Panc1 (cell line): ENCODE results near the gene USF1. TPM values are rescaled to one million over a fixed set of nuclear protein-coding genes. Genes with fewer than 3 reads are reported as not detected.

ENCODE experiments used
- ATAC-seq: fragments of 200-7000 bp; cut with Tn5 transposase; 2 replicates; pipeline ENCODE4 v1.9.1; 2020; ENCODE audit warnings: mild to moderate bottlenecking, moderate library complexity
- BruUV-seq: library from RNA; stranded (reverse); fragments of 400-500 nt; replicated peaks from 2 replicates; lab custom pipeline; 2021; lab: Mats Ljungman, UMichigan
- CTCF ChIA-PET: fragments of 300-600 bp; sonication (Branson Sonifier 250); formaldehyde crosslinking; loops from one replicate; lab custom pipeline; 2022; ENCODE audit warnings: antibody characterized with exemption; lab: Charles Lee
- POLR2A ChIA-PET: fragments of 300-600 bp; sonication (Branson Sonifier 250); formaldehyde crosslinking; loops from one replicate; lab custom pipeline; 2022; ENCODE audit warnings: antibody characterized with exemption; lab: Charles Lee
- DNase-seq: peaks from one replicate; pipeline ENCODE4 v3.0.0-alpha.2; 2010; ENCODE audit warnings: low read depth, low spot score
- H3K27ac ChIP-seq: 2 replicates; pipeline ENCODE4 v1.5.1; 2011; ENCODE audit warnings: mild to moderate bottlenecking, low read length, inconsistent platforms
- H3K27me3 ChIP-seq: fragments of 200-500 bp; sonication (Bioruptor generic); 2 replicates; pipeline ENCODE4 v1.6.0; 2014; ENCODE audit warnings: low read length, inconsistent platforms; ENCODE audit not compliant: control insufficient read depth, insufficient read depth
- H3K36me3 ChIP-seq: fragments of 200-500 bp; sonication (Bioruptor generic); 2 replicates; pipeline ENCODE4 v1.5.1; 2014; ENCODE audit warnings: inconsistent platforms, mild to moderate bottlenecking, low read length, moderate library complexity; ENCODE audit not compliant: control insufficient read depth, insufficient read depth
- H3K4me1 ChIP-seq: 2 replicates; pipeline ENCODE4 v1.5.1; 2011; ENCODE audit warnings: inconsistent platforms, mild to moderate bottlenecking, low read length, moderate library complexity; ENCODE audit not compliant: control insufficient read depth, insufficient read depth
- H3K4me3 ChIP-seq, 2 experiments: 2 replicates each; pipeline ENCODE4 v1.5.1; 2011 to 2012; ENCODE audit warnings: low read depth in 2 of 2, low read length in 2 of 2, mild to moderate bottlenecking in 2 of 2, inconsistent platforms in 1 of 2, moderate library complexity in 1 of 2
- H3K9me3 ChIP-seq: fragments of 200-500 bp; sonication (Bioruptor generic); 2 replicates; pipeline ENCODE4 v1.5.1; 2014; ENCODE audit warnings: low read depth, mild to moderate bottlenecking, inconsistent platforms, low read length, moderate library complexity; ENCODE audit not compliant: control insufficient read depth, insufficient read depth
- POLR2AphosphoS5 ChIP-seq: IDR thresholded peaks from 2 replicates; pipeline ENCODE4 v1.6.1; 2012; ENCODE audit warnings: mild to moderate bottlenecking, low read depth, low read length, moderate library complexity
- SIN3A ChIP-seq: IDR thresholded peaks from 2 replicates; pipeline ENCODE4 v1.6.1; 2012; ENCODE audit warnings: low read depth, mild to moderate bottlenecking, low read length, moderate library complexity, borderline replicate concordance; ENCODE audit not compliant: insufficient read depth
- TCF7L2 ChIP-seq: IDR thresholded peaks from 2 replicates; pipeline ENCODE4 v1.6.1; 2011; ENCODE audit warnings: mild to moderate bottlenecking, low read depth, low read length, inconsistent platforms
- in situ Hi-C: cut with HindIII; loops from 2 replicates; pipeline ENCODE4 v1.10.0; 2016; ENCODE audit warnings: low sequenced_read_pairs, low pct_unique_long_range_greater_than_20kb
- intact Hi-C: fragments of 100-400 bp; cut with micrococcal nuclease; formaldehyde crosslinking; loops from one replicate; pipeline ENCODE4 v1.10.0; 2022; ENCODE audit not compliant: unreplicated experiment
- total RNA-seq: library from RNA; stranded (reverse); gene quantifications from one replicate; pipeline ENCODE4 v1.2.1, GENCODE V29; 2021; ENCODE audit not compliant: unreplicated experiment
- TF ChIP-seq, protein P1 (sequence below): fragments of 450-650 bp; IDR thresholded peaks from 2 replicates; pipeline ENCODE4 v1.5.1; 2017; ENCODE audit warnings: mild to moderate bottlenecking
- TF ChIP-seq, protein P2 (sequence below), 2 experiments: IDR thresholded peaks; 2 replicates each; pipeline ENCODE4 v1.6.1; 2011 to 2012; ENCODE audit warnings: low read depth in 2 of 2, control low read depth in 1 of 2, low read length in 1 of 2, mild to moderate bottlenecking in 1 of 2, moderate library complexity in 1 of 2; ENCODE audit not compliant: insufficient read depth in 1 of 2

The USF1 gene
- total RNA-seq, 1 experiment from 2014 or later: 57.7 TPM

DNA sequence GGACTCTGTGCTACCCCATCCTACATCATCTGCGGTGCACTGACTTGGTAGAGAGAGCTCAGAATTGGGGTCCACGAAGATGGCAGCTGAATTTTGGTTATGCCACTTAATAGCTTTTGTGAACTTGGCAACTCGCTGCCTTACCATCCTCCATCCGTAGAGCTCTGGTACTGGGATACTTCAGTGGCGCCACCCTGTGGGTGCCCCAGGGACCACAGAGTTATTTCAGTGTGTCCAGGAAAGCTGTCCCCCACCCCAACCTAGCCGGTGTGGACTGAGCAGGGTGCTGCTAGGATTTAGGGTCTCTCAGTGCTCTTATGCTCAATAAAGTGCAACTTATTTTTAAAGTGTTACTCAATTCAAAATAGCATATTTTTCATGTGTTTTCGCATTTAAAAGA lies 9.0 kb upstream of the USF1 start:
- DNase-seq (no peak), ATAC-seq (no peak)
- TF ChIP-seq, protein P1, sequence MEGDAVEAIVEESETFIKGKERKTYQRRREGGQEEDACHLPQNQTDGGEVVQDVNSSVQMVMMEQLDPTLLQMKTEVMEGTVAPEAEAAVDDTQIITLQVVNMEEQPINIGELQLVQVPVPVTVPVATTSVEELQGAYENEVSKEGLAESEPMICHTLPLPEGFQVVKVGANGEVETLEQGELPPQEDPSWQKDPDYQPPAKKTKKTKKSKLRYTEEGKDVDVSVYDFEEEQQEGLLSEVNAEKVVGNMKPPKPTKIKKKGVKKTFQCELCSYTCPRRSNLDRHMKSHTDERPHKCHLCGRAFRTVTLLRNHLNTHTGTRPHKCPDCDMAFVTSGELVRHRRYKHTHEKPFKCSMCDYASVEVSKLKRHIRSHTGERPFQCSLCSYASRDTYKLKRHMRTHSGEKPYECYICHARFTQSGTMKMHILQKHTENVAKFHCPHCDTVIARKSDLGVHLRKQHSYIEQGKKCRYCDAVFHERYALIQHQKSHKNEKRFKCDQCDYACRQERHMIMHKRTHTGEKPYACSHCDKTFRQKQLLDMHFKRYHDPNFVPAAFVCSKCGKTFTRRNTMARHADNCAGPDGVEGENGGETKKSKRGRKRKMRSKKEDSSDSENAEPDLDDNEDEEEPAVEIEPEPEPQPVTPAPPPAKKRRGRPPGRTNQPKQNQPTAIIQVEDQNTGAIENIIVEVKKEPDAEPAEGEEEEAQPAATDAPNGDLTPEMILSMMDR: no peak
- TF ChIP-seq SIN3A (no peak), POLR2AphosphoS5 (no peak), TCF7L2 (no peak)
- TF ChIP-seq, protein P2, sequence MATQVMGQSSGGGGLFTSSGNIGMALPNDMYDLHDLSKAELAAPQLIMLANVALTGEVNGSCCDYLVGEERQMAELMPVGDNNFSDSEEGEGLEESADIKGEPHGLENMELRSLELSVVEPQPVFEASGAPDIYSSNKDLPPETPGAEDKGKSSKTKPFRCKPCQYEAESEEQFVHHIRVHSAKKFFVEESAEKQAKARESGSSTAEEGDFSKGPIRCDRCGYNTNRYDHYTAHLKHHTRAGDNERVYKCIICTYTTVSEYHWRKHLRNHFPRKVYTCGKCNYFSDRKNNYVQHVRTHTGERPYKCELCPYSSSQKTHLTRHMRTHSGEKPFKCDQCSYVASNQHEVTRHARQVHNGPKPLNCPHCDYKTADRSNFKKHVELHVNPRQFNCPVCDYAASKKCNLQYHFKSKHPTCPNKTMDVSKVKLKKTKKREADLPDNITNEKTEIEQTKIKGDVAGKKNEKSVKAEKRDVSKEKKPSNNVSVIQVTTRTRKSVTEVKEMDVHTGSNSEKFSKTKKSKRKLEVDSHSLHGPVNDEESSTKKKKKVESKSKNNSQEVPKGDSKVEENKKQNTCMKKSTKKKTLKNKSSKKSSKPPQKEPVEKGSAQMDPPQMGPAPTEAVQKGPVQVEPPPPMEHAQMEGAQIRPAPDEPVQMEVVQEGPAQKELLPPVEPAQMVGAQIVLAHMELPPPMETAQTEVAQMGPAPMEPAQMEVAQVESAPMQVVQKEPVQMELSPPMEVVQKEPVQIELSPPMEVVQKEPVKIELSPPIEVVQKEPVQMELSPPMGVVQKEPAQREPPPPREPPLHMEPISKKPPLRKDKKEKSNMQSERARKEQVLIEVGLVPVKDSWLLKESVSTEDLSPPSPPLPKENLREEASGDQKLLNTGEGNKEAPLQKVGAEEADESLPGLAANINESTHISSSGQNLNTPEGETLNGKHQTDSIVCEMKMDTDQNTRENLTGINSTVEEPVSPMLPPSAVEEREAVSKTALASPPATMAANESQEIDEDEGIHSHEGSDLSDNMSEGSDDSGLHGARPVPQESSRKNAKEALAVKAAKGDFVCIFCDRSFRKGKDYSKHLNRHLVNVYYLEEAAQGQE (IDR thresholded peaks at IDR 0.05; ENCODE audit: insufficient read depth in 1 of 2, low read depth in 2 of 2, low read length in 1 of 2): no peak
- ChIA-PET CTCF (no interaction called here), POLR2A (no interaction called here)
- H3K4me1 ChIP-seq: no peaks in the 10 kb centered on the region
- H3K27ac ChIP-seq: no peak overlapping the region
- H3K9me3 ChIP-seq: peaks cover 1% of the 10 kb centered on the region; the same call in 1 of the 2 replicates
- BruUV-seq: no TSS peak
- intact Hi-C loops: no loop called here
- H3K36me3 ChIP-seq: no peaks in the 10 kb centered on the region
- H3K27me3 ChIP-seq: no peaks in the 10 kb centered on the region
- H3K4me3 ChIP-seq: no peak overlapping the region
- in situ Hi-C loops: no loop called here

DNA sequence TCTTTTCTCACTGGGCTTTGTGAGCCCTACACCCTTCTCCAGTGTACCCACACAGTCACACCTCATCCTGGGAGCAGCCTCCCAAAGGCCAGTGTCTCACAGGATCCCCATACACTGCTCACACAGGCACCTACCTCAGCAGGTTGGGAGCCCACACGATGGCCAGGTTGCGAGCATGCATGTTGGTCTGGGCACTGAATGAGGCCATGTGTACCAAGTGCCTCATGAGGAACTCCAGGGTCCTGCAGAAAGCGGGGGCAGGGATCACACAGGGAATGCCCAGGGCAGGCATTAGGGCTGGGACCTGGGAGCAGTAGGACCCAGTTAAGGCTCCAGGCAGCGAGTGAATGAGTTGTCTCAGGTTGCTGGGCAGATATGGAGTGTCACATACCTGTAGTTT lies 8.5 kb upstream of the USF1 start:
- Histone ChIP-seq H3K4me1 (no peaks in the 10 kb centered on the region), H3K27ac (no peak overlapping the region), H3K36me3 (no peaks in the 10 kb centered on the region), H3K9me3 (peaks cover 4% of the 10 kb centered on the region; the same call in 1 of the 2 replicates), H3K4me3 (no peak overlapping the region), H3K27me3 (no peaks in the 10 kb centered on the region)
- in situ Hi-C loops (no loop called here), intact Hi-C loops (no loop called here)
- no TSS peak for BruUV-seq
- TF ChIP-seq, protein P2 (IDR thresholded peaks at IDR 0.05; ENCODE audit: insufficient read depth in 1 of 2, low read depth in 2 of 2, low read length in 1 of 2): no peak
- TF ChIP-seq TCF7L2 (no peak), POLR2AphosphoS5 (no peak), SIN3A (no peak)
- TF ChIP-seq, protein P1: no peak
- ChIA-PET CTCF (no interaction called here), POLR2A (no interaction called here)
- ATAC-seq: no peak
- DNase-seq: no peak
